Measurements from ENCODE around the gene NADSYN1.
A peak's percentile ranks its signal among the peaks of the same experiment; 100 is the strongest.

The NADSYN1 gene

DNA sequence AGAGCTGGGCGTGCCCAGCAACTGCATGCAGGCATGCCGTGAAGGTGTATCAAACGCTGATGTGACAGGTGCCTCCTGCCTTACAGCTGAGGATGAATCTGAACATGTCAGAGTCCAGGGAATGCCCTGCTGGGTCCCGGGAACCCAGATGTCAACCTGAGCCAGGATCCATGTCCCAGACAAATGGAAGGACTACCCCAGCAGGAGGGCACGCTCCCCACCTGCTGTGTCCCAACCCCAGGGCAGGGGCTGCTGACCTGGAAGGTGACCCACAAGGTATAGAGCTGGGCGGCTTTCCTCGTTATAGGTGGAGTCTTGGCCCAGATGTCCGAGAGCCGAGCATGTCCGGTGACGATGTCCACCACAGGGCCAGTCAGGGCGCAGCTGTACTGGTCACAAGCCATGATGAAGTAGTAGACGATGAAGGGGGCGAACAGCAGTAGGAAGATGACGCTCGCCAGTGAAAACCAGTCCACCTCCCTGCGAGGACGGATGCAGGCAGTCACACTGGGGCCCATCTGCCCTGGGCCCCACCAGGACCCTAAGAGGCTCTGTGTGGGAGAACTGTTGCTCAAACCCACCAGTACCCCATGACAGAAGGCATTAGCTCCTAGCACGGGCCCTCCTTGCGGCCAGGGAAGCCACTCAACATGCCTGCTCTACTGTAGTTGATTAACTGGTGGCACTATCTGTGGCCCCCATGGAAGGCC is 9.1 kb upstream of the NADSYN1 start:
- peak overlapping the region in 6 of 11 experiments; percentile 1 to 26 (median 22); a peak in 4 of 22 replicates for H3K4me2 ChIP-seq
- H3K27me3 ChIP-seq: no peaks in the 10 kb centered on the region
- H3K27ac ChIP-seq: no peak overlapping the region
- TF ChIP-seq Cebpa-rat (IDR thresholded peaks at IDR 0.05): no peak
- H3K4me1 ChIP-seq: peaks cover 14 to 29% (median 23%) of the 10 kb centered on the region in 10 experiments
- H3K9ac ChIP-seq: no peak overlapping the region
- peaks cover 10 to 20% (median 17%) of the 10 kb centered on the region in 11 experiments; a peak in 21 of 22 replicates for H3K9me3 ChIP-seq (replicated peaks in 1 of 11)
- H4K20me1 ChIP-seq: peaks cover 0 to 34% (median 0%) of the 10 kb centered on the region in 11 experiments; a peak in 4 of 22 replicates
- H3K36me3 ChIP-seq: peaks cover 43 to 84% (median 79%) of the 10 kb centered on the region in 11 experiments
- H3K4me3 ChIP-seq: no peak overlapping the region

- peaks cover 0 to 28% (median 0%) of the 10 kb centered on the region in 11 experiments; a peak in 3 of 22 replicates for H4K20me1 ChIP-seq
- H3K4me3 ChIP-seq: no peak overlapping the region
- peaks cover 10 to 20% (median 17%) of the 10 kb centered on the region in 11 experiments; a peak in 21 of 22 replicates for H3K9me3 ChIP-seq (replicated peaks in 1 of 11)
- no peaks in the 10 kb centered on the region for H3K27me3 ChIP-seq
- no peak overlapping the region for H3K9ac ChIP-seq
- no peak for TF ChIP-seq Cebpa-rat (IDR thresholded peaks at IDR 0.05)
- peaks cover 34 to 74% (median 70%) of the 10 kb centered on the region in 11 experiments for H3K36me3 ChIP-seq
- no peak overlapping the region for H3K27ac ChIP-seq
- peaks cover 21 to 38% (median 32%) of the 10 kb centered on the region in 10 experiments for H3K4me1 ChIP-seq
- H3K4me2 ChIP-seq: no peak overlapping the region
These were observed 8.2 kb upstream of the NADSYN1 start for GRCh38 chr11:71444811-71445210.

- peaks cover 25 to 61% (median 58%) of the 10 kb centered on the region in 11 experiments; a peak in 21 of 22 replicates for H3K36me3 ChIP-seq
- H3K4me3 ChIP-seq: no peak overlapping the region; a peak in 1 of 20 replicates
- H3K27ac ChIP-seq: no peak overlapping the region
- H3K9ac ChIP-seq: no peak overlapping the region
- peaks cover 24 to 51% (median 45%) of the 10 kb centered on the region in 10 experiments for H3K4me1 ChIP-seq
- peaks cover 10 to 20% (median 17%) of the 10 kb centered on the region in 11 experiments; a peak in 21 of 22 replicates for H3K9me3 ChIP-seq (replicated peaks in 1 of 11)
- H3K4me2 ChIP-seq: peak overlapping the region in 2 of 11 experiments; percentile 98 to 99; a peak in 1 of 22 replicates
- H4K20me1 ChIP-seq: peaks cover 0 to 25% (median 0%) of the 10 kb centered on the region in 11 experiments; a peak in 4 of 22 replicates
- TF ChIP-seq Cebpa-rat (IDR thresholded peaks at IDR 0.05): no peak
- no peaks in the 10 kb centered on the region for H3K27me3 ChIP-seq
These were observed 6.9 kb upstream of the NADSYN1 start for GRCh38 chr11:71446150-71446549.

- H3K4me2 ChIP-seq: peak overlapping the region; percentile 88 to 100 (median 99)
- H3K4me3 ChIP-seq: peak overlapping the region; percentile 68 to 93 (median 83); a peak in 19 of 20 replicates
- peak overlapping the region in 9 of 11 experiments; percentile 72 to 87 (median 82); a peak in 17 of 22 replicates for H3K9ac ChIP-seq
- H3K36me3 ChIP-seq: peaks cover 17 to 51% (median 49%) of the 10 kb centered on the region in 11 experiments; a peak in 21 of 22 replicates
- no peaks in the 10 kb centered on the region for H3K27me3 ChIP-seq
- peaks cover 10 to 20% (median 17%) of the 10 kb centered on the region in 11 experiments; a peak in 21 of 22 replicates for H3K9me3 ChIP-seq (replicated peaks in 1 of 11)
- peak in 8 of 11 experiments; percentile 45 to 71 (median 66); a peak in 8 of 22 replicates for TF ChIP-seq Cebpa-rat (IDR thresholded peaks at IDR 0.05)
- H4K20me1 ChIP-seq: peaks cover 0 to 15% (median 0%) of the 10 kb centered on the region in 11 experiments; a peak in 4 of 22 replicates
- peaks cover 33 to 61% (median 55%) of the 10 kb centered on the region in 10 experiments for H3K4me1 ChIP-seq
- H3K27ac ChIP-seq: peak overlapping the region in 9 of 11 experiments; percentile 65 to 80 (median 76); a peak in 18 of 22 replicates
These were observed 5.9 kb upstream of the NADSYN1 start for GRCh38 chr11:71446942-71447688.

- Histone ChIP-seq H3K9ac (peak overlapping the region; percentile 72 to 87 (median 80); a peak in 21 of 22 replicates), H3K4me3 (peak overlapping the region; percentile 68 to 93 (median 83)), H3K4me1 (peaks cover 37 to 67% (median 60%) of the 10 kb centered on the region in 10 experiments), H3K27ac (peak overlapping the region in 10 of 11 experiments; percentile 65 to 80 (median 76); a peak in 20 of 22 replicates), H3K4me2 (peak overlapping the region; percentile 88 to 100 (median 99)), H3K9me3 (replicated peaks in 1 of 11) (peaks cover 10 to 20% (median 17%) of the 10 kb centered on the region in 11 experiments; a peak in 21 of 22 replicates), H3K36me3 (peaks cover 16 to 44% (median 42%) of the 10 kb centered on the region in 11 experiments; a peak in 21 of 22 replicates), H4K20me1 (peaks cover 0 to 12% (median 0%) of the 10 kb centered on the region in 11 experiments; a peak in 4 of 22 replicates), H3K27me3 (no peaks in the 10 kb centered on the region)
- no peak for TF ChIP-seq Cebpa-rat (IDR thresholded peaks at IDR 0.05)
These were observed 5.2 kb upstream of the NADSYN1 start for GRCh38 chr11:71447791-71448256.

DNA sequence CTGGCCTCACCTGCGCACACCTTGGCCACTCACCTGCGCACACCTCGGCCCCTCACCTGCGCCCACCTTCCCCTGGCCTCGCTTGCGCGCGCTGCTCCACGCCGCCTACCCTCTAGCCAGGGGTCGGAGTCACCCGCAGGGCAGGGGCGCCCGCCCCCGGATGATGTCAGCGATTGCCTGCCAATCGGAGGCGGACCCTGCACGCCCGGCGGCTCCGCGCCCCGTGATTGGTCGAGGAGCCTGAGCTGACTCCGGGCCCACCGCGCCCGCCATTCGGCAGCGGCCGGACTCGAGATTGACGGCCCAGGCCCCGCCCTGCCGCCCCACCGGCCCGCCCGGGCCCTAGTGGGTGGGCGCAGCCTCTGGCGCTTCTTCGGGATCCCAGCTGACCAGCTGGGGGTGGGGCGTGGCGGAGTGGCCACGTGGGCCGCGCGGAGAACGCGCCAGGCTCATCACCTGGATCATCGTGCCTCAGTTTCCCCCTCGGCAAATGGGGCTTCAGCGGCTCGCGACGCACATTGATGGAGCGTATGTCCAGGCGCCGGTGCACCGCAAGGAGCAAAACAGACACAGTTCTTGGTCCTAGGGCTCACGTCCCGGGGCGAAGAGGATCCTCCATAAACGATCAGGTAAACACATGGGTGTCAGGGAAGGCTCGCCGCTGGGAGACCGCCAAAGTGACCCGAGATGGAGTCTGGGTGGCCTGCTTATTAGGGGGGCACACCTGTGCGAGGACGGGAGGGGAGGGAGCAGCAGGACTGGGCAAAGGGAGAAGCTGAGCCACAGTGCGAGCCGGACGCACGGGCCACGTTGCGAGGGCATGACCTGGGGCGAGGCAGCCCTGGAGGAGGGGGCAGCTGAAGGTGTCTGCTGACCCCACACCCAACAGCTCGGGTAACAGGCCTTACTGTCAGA is 4.5 kb upstream of the NADSYN1 start, which contains the start of gene DHCR7:
TSS of gene DHCR7 (minus strand) at position 137 of the 915 bp plus-strand sequence. CDS start 3,441 bp downstream, outside the sequence.
- H3K9ac ChIP-seq: peak within 1 kb of the TSS; percentile 72 to 87 (median 80)
- H3K36me3 ChIP-seq: peaks cover 9 to 37% (median 35%) of the 10 kb centered on the region in 11 experiments; a peak in 21 of 22 replicates
- H4K20me1 ChIP-seq: peaks cover 0 to 10% (median 3%) of the 10 kb centered on the region in 11 experiments; a peak in 9 of 22 replicates
- H3K27ac ChIP-seq: peak within 1 kb of the TSS; percentile 22 to 80 (median 76); a peak in 21 of 22 replicates
- peak within 1 kb of the TSS; percentile 68 to 93 (median 83) for H3K4me3 ChIP-seq
- TF ChIP-seq Cebpa-rat (IDR thresholded peaks at IDR 0.05): no peak
- H3K4me1 ChIP-seq: peaks cover 37 to 61% (median 57%) of the 10 kb centered on the region in 10 experiments
- H3K27me3 ChIP-seq: no peaks in the 10 kb centered on the region
- H3K9me3 ChIP-seq (replicated peaks in 1 of 11): peaks cover 10 to 20% (median 17%) of the 10 kb centered on the region in 11 experiments; a peak in 21 of 22 replicates
- peak within 1 kb of the TSS; percentile 88 to 100 (median 99) for H3K4me2 ChIP-seq

- Histone ChIP-seq H4K20me1 (peaks cover 3 to 14% (median 12%) of the 10 kb centered on the region in 11 experiments; a peak in 17 of 22 replicates), H3K27ac (peak overlapping the region in 3 of 11 experiments; percentile 76 to 80 (median 80); a peak in 3 of 22 replicates), H3K4me3 (peak overlapping the region; percentile 68 to 93 (median 83); a peak in 19 of 20 replicates), H3K4me2 (peak overlapping the region; percentile 88 to 100 (median 99)), H3K9me3 (replicated peaks in 1 of 11) (peaks cover 10 to 20% (median 17%) of the 10 kb centered on the region in 11 experiments; a peak in 21 of 22 replicates), H3K4me1 (peaks cover 47 to 67% (median 64%) of the 10 kb centered on the region in 10 experiments), H3K27me3 (no peaks in the 10 kb centered on the region), H3K36me3 (peaks cover 1 to 32% (median 26%) of the 10 kb centered on the region in 11 experiments), H3K9ac (peak overlapping the region in 10 of 11 experiments; percentile 72 to 87 (median 81); a peak in 16 of 22 replicates)
- TF ChIP-seq Cebpa-rat (IDR thresholded peaks at IDR 0.05): no peak
These were observed 3.4 kb upstream of the NADSYN1 start for GRCh38 chr11:71449596-71449995.
